Right lobe of liver (tissue), 6 donors: ENCODE measurements around the gene SDF4. TPM values are rescaled to one million over a fixed set of nuclear protein-coding genes. Genes with fewer than 3 reads are reported as not detected.

ENCODE experiments used
- ATAC-seq, 4 donors: fragments of 200-7000 bp; cut with Tn5 transposase; one replicate each; pipeline ENCODE4 v1.9.1; 2020; ENCODE audit warnings: mild to moderate bottlenecking in 4 of 4, moderate library complexity in 4 of 4
- DNase-seq, 3 donors: peaks; one replicate each; pipeline ENCODE4 v3.0.0-alpha.2; 2020
- H3K27ac ChIP-seq, 3 donors: fragments of 200-600 bp; one replicate each; pipeline ENCODE4 v1.8.0; 2022
- H3K27me3 ChIP-seq, 2 donors: fragments of 200-600 bp; one replicate each; pipeline ENCODE4 v1.8.0; 2022
- H3K36me3 ChIP-seq, 4 donors: fragments of 200-600 bp; sonication (generic) in 1 of 4; one replicate each; pipeline versions ENCODE4 v1.5.1 to v1.8.0; 2017 to 2022; ENCODE audit warnings: control low read depth in 1 of 4
- H3K4me1 ChIP-seq, 4 donors: fragments of 200-600 bp; sonication (generic) in 1 of 4; one replicate each; pipeline versions ENCODE4 v1.5.1 to v1.8.0; 2017 to 2022; ENCODE audit warnings: control low read depth in 1 of 4
- H3K4me3 ChIP-seq, 3 donors: fragments of 200-600 bp; one replicate each; pipeline ENCODE4 v1.8.0; 2022
- H3K9me3 ChIP-seq, 4 donors: fragments of 200-600 bp; sonication (generic) in 1 of 4; one replicate each; pipeline versions ENCODE4 v1.5.1 to v1.8.0; 2017 to 2022; ENCODE audit warnings: control low read depth in 1 of 4
- POLR2A ChIP-seq: fragments of 450-650 bp; IDR thresholded peaks from one replicate; pipeline ENCODE4 v1.6.1; 2017; ENCODE audit warnings: antibody characterized with exemption, mild to moderate bottlenecking
- WGBS: methylation state at CpG from one replicate; pipeline ENCODE4 v1.1.6; 2018; ENCODE audit warnings: low coverage, low lambda C conversion rate; ENCODE audit not compliant: insufficient coverage; ENCODE audit errors: missing lambda C conversion rate; 5-methylcytosine and 5-hydroxymethylcytosine counted together
- intact Hi-C, 2 donors: fragments of 100-400 bp; cut with DNase I; formaldehyde crosslinking; loops; one replicate each; pipeline versions ENCODE4 v1.11.2 to v1.14.1; 2022
- long read RNA-seq: library from polyadenylated mRNA; unstranded; transcript quantifications from one replicate; pipeline ENCODE4 v2.0.0, GENCODE V29; 2019
- total RNA-seq, 6 experiments: library from RNA; depleted of rRNA in 2 of 6; stranded (reverse); fragments of >200 nt in 2 of 6; fragmentation: NEBNext Ultra II Directional in 3 of 6; extraction: Animal tissue kit (Norgen Biotek cat#: 25700) in 3 of 6; gene quantifications; one replicate each; pipeline versions ENCODE4 v1.1.0 to v1.2.4, GENCODE V29; 2016 to 2023
- TF ChIP-seq, protein P1 (sequence below), 4 donors: fragments of 200-600 bp in 3 of 4; fragments of 450-650 bp in 1 of 4; IDR thresholded peaks; one replicate each; pipeline versions ENCODE4 v1.5.1 to v1.8.0; 2016 to 2022; ENCODE audit warnings: antibody characterized with exemption in 4 of 4, mild to moderate bottlenecking in 2 of 4
- donor health status: DM: no; HTN: yes; CAD: no.
- donor health status: DM: no; HTN: no; CAD: no.
- donor health status: DM: no; HTN: no; CAD: no.
- donor health status: DM: no; HTN: yes; CAD: no.
- donor health status: DM: no; HTN: yes; CAD: no.

SDF4 gene, protein sequence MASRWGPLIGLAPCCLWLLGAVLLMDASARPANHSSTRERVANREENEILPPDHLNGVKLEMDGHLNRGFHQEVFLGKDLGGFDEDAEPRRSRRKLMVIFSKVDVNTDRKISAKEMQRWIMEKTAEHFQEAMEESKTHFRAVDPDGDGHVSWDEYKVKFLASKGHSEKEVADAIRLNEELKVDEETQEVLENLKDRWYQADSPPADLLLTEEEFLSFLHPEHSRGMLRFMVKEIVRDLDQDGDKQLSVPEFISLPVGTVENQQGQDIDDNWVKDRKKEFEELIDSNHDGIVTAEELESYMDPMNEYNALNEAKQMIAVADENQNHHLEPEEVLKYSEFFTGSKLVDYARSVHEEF
- total RNA-seq: 100 to 1,000 TPM; 112 to 148 (median 142) TPM
- long read RNA-seq, transcript SDF4-202 (7 exons, 1,956 nt): major isoform, 10 of 21 reads
- long read RNA-seq, partial matches to known transcripts: 10 of 21 reads
- long read RNA-seq, other reads (novel, unspliced or antisense): 1 of 21 reads

DNA sequence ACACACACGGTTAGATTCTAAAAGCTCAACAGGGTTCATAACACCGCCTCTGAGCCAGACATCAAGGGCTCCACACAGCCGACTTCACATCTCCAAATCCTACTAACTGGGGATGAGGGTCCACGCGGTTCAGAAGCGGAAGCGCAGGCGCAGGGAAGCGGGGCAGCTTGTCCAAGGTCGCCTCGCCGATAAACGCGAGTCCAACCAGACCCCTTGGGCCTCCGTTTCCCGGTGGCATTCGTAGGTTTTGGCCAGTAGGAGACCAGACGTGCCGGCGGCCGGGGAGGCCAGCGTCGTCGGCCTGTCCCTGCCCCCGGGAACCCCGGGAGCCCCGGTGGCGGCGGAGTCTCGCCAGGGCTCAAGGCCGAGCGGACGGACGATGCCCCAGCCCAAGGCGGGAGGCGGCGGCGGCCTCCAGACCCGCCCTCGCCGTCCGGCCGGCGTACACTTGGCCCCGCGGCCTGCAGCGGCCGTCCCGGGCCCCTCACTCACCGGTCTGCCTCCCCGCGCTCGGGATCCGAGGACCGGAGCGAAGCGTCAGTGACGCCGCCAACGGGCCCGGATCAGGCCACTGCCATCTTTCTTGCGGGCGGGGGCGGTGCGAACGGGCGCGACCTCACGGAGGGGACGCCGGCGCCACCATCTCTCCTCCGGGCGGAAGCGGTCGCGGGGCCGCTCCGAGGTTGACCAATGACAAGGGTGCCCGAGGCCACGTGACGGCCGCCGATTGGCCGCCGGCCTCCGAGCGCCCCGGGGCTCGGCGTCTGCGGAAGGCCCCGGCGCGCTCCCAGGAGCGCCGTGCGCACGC lies at the start of gene SDF4:
Gene SDF4 (minus strand): TSS at position 602 of the 808 bp plus-strand sequence. CDS start 3,229 bp downstream, outside the sequence.
- 0% methylated on average over 3 of the region's 99 CpGs for WGBS
- TF ChIP-seq, protein P1, sequence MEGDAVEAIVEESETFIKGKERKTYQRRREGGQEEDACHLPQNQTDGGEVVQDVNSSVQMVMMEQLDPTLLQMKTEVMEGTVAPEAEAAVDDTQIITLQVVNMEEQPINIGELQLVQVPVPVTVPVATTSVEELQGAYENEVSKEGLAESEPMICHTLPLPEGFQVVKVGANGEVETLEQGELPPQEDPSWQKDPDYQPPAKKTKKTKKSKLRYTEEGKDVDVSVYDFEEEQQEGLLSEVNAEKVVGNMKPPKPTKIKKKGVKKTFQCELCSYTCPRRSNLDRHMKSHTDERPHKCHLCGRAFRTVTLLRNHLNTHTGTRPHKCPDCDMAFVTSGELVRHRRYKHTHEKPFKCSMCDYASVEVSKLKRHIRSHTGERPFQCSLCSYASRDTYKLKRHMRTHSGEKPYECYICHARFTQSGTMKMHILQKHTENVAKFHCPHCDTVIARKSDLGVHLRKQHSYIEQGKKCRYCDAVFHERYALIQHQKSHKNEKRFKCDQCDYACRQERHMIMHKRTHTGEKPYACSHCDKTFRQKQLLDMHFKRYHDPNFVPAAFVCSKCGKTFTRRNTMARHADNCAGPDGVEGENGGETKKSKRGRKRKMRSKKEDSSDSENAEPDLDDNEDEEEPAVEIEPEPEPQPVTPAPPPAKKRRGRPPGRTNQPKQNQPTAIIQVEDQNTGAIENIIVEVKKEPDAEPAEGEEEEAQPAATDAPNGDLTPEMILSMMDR (IDR thresholded peaks at IDR 0.05): no peak
- peak; percentile 68 for TF ChIP-seq POLR2A
- intact Hi-C loops: no loop called here
- Histone ChIP-seq H3K4me3 (peak within 1 kb of the TSS; percentile 95 to 100 (median 97)), H3K36me3 (peaks cover 0 to 18% (median 7%) of the 10 kb centered on the region in 4 donors), H3K27me3 (no peaks in the 10 kb centered on the region), H3K4me1 (peaks cover 0 to 26% (median 7%) of the 10 kb centered on the region in 4 donors), H3K9me3 (no peaks in the 10 kb centered on the region), H3K27ac (peak within 1 kb of the TSS; percentile 83 to 89 (median 85))
- ATAC-seq (peak; percentile 93 to 96 (median 93)), DNase-seq (peak; percentile 97 to 98 (median 97))

DNA sequence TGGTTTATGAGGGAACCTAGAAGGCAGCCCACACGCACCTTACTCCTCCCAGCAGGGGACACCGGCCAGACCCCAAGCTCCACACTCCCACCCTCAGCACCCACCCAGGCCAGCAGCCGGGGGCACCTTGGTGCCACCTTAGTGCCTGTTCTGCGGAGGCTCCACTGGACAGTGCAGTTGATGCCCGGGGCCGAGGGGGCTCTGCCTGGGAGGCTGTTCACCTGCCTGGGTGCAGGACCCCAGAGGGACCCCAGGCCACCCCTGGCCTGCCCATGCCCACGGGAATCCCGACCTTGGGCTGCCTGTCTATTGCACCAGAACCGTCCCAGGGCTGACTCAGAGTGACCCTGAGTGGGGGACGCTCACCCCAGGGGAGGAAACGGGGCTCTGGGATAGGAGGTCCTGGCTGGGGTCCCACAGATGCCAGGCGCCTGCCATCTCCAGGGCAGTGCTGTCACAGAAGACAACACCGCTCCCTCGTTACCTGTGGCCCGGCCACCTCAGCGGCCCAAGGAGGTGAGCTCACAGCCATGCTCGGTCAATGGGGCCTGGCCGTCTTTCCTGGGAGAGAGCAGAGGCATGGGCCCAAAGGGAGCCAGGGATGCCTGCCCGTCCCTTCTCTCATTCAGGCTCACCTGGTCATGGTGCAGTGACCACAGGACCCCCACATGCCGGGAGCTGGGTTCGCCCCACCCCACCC lies 49.1 kb upstream of the SDF4 start:
- Histone ChIP-seq H3K4me1 (peaks cover 0 to 15% (median 6%) of the 10 kb centered on the region in 4 donors), H3K9me3 (no peaks in the 10 kb centered on the region), H3K4me3 (peak overlapping the region in 1 of 3 donors; percentile 19), H3K27me3 (no peaks in the 10 kb centered on the region), H3K27ac (peak overlapping the region in 1 of 3 donors; percentile 64), H3K36me3 (no peaks in the 10 kb centered on the region)
- 84% methylated on average over 5 of the region's 21 CpGs for WGBS
- ATAC-seq: peak in 2 of 4 donors; percentile 8 to 25
- intact Hi-C loops: no loop called here
- TF ChIP-seq, protein P1 (IDR thresholded peaks at IDR 0.05): no peak
- TF ChIP-seq POLR2A: no peak
- peak in 1 of 3 donors; percentile 45 for DNase-seq

DNA sequence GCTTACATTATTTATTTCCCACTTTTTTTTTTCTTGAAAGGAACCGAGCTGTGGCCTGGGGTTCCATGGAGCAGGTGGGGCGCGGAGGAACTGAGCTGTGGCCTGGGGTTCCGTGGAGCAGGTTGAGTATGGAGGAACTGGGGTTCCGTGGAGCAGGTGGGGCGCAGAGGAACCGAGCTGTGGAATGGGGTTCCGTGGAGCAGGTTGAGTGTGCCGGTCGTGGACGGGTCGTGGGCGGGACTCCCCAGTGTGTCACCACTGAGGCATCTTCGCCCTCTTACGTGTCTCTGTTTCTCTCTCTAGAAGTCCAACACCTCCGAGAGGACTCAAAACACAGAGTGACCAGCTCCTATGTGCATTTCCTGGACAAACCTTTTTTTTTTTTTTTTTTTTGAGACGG lies 47.2 kb upstream of the SDF4 start:
- Histone ChIP-seq H3K36me3 (no peaks in the 10 kb centered on the region), H3K4me1 (peaks cover 0 to 15% (median 6%) of the 10 kb centered on the region in 4 donors), H3K27me3 (no peaks in the 10 kb centered on the region), H3K9me3 (no peaks in the 10 kb centered on the region), H3K27ac (no peak overlapping the region), H3K4me3 (no peak overlapping the region)
- no peak for ATAC-seq
- intact Hi-C loops: no loop called here
- TF ChIP-seq POLR2A: no peak
- TF ChIP-seq, protein P1 (IDR thresholded peaks at IDR 0.05): no peak
- WGBS: 95% methylated on average over 15 of the region's 17 CpGs
- no peak for DNase-seq

DNA sequence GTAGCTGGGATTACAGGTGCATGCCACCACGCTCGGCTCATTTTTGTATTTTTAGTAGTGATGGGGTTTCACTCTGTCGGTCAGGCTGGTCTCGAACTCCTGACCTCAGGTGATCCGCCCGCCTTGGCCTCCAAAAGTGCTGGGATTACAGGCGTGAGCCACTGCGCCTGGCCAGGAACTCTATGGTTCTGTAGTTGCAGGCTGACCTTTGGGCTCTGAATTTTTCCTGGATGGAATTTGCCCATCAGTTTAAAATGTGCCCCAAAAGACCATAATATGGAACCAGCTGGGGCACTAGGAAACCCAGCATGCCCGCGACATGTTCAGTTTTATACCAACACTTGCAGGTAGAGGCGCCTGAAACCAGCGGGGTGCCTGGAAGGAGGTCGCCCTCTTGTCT lies 46.8 kb upstream of the SDF4 start:
- Histone ChIP-seq H3K36me3 (no peaks in the 10 kb centered on the region), H3K27me3 (no peaks in the 10 kb centered on the region), H3K4me3 (no peak overlapping the region), H3K27ac (no peak overlapping the region), H3K9me3 (no peaks in the 10 kb centered on the region), H3K4me1 (peaks cover 0 to 15% (median 6%) of the 10 kb centered on the region in 4 donors)
- 65% methylated on average over 12 of the region's 13 CpGs for WGBS
- no peak for ATAC-seq
- TF ChIP-seq POLR2A: no peak
- TF ChIP-seq, protein P1 (IDR thresholded peaks at IDR 0.05): no peak
- intact Hi-C loops: no loop called here
- no peak for DNase-seq
